ENCODE results near the gene RBPMS2. TPM values are rescaled to one million over a fixed set of nuclear protein-coding genes. Genes with fewer than 3 reads are reported as not detected.

RBPMS2 gene
- total RNA-seq, 4 donors from 2014 or later, result 0.22 to 5.4 (median 1.8) TPM

DNA sequence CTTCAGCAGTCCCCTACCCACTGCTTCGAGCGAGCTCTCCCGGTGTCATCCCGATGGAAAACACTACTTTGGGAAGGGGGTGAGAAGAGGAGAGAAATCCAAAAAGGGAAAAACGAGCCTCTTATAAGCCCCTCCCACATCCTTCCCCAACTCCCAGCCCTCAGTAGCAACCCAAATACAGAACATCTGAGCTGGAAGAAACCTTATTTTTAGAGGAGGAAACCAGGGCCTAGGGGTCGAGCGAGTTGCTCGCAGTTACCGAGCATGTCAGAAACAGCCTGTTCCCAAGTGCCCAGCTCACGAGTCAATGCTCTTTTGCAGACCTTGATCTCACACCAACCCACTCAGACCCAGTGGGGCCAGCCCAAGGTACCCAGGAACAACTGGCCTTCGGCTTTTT, 14.2 kb downstream of the RBPMS2 start:
- H3K27ac ChIP-seq, result peak overlapping the region in 1 of 4 donors; percentile 36
- TF ChIP-seq EP300 (IDR thresholded peaks at IDR 0.05) (no peak), POLR2A (IDR thresholded peaks at IDR 0.05) (no peak)
- TF ChIP-seq, protein P1, sequence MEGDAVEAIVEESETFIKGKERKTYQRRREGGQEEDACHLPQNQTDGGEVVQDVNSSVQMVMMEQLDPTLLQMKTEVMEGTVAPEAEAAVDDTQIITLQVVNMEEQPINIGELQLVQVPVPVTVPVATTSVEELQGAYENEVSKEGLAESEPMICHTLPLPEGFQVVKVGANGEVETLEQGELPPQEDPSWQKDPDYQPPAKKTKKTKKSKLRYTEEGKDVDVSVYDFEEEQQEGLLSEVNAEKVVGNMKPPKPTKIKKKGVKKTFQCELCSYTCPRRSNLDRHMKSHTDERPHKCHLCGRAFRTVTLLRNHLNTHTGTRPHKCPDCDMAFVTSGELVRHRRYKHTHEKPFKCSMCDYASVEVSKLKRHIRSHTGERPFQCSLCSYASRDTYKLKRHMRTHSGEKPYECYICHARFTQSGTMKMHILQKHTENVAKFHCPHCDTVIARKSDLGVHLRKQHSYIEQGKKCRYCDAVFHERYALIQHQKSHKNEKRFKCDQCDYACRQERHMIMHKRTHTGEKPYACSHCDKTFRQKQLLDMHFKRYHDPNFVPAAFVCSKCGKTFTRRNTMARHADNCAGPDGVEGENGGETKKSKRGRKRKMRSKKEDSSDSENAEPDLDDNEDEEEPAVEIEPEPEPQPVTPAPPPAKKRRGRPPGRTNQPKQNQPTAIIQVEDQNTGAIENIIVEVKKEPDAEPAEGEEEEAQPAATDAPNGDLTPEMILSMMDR (IDR thresholded peaks at IDR 0.05), result no peak
- no peak overlapping the region for H3K4me3 ChIP-seq
- no peaks in the 10 kb centered on the region for H3K27me3 ChIP-seq
- WGBS, 2 donors, result 60 to 62% methylated on average over 11 of the region's 11 CpGs
- H3K36me3 ChIP-seq, result no peaks in the 10 kb centered on the region
- no peaks in the 10 kb centered on the region for H3K4me1 ChIP-seq
- H3K9me3 ChIP-seq, result no peaks in the 10 kb centered on the region
- no peak for DNase-seq (ENCODE audit: low spot score in 2 of 2)

DNA sequence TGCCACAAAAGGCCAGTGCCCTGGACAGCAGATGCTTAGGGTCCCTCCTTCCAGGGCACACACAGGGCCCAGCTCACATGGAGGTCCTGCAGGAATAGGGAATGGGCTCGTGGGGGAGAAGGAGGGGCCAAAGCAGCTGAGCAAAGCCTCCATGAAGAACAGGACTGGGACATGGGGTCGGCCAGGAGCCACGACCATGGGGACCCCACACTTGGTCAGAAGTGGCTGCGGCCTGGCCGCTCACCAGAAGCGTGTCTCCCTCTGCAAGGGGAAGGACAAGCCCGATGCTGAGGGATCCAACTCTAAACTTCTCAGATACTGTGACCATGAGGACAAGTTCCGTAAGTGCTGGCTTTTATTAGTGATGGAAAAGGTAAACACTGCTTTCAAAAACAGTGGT, 15.3 kb downstream of the RBPMS2 start:
- no peak overlapping the region for H3K27ac ChIP-seq
- H3K4me1 ChIP-seq, result no peaks in the 10 kb centered on the region
- H3K27me3 ChIP-seq, result no peaks in the 10 kb centered on the region
- TF ChIP-seq, protein P1 (IDR thresholded peaks at IDR 0.05), result no peak
- TF ChIP-seq EP300 (IDR thresholded peaks at IDR 0.05) (no peak), POLR2A (IDR thresholded peaks at IDR 0.05) (no peak)
- H3K4me3 ChIP-seq, result no peak overlapping the region
- 83 to 90% methylated on average over 7 to 8 of the region's 8 CpGs for WGBS, 2 donors
- no peaks in the 10 kb centered on the region for H3K9me3 ChIP-seq
- no peak for DNase-seq (ENCODE audit: low spot score in 2 of 2)
- no peaks in the 10 kb centered on the region for H3K36me3 ChIP-seq

- Histone ChIP-seq H3K4me3 (no peak overlapping the region), H3K4me1 (no peaks in the 10 kb centered on the region), H3K27ac (peak overlapping the region in 1 of 4 donors; percentile 23), H3K27me3 (no peaks in the 10 kb centered on the region), H3K36me3 (no peaks in the 10 kb centered on the region), H3K9me3 (no peaks in the 10 kb centered on the region)
- DNase-seq (ENCODE audit: low spot score in 2 of 2), result no peak
- TF ChIP-seq EP300 (IDR thresholded peaks at IDR 0.05) (no peak), POLR2A (IDR thresholded peaks at IDR 0.05) (no peak)
- TF ChIP-seq, protein P1 (IDR thresholded peaks at IDR 0.05), result no peak
- WGBS, 2 donors, result 79 to 90% methylated on average over 8 to 9 of the region's 10 CpGs
Measured at GRCh38 chr15:64755427-64755940, 19.9 kb downstream of the RBPMS2 start.

DNA sequence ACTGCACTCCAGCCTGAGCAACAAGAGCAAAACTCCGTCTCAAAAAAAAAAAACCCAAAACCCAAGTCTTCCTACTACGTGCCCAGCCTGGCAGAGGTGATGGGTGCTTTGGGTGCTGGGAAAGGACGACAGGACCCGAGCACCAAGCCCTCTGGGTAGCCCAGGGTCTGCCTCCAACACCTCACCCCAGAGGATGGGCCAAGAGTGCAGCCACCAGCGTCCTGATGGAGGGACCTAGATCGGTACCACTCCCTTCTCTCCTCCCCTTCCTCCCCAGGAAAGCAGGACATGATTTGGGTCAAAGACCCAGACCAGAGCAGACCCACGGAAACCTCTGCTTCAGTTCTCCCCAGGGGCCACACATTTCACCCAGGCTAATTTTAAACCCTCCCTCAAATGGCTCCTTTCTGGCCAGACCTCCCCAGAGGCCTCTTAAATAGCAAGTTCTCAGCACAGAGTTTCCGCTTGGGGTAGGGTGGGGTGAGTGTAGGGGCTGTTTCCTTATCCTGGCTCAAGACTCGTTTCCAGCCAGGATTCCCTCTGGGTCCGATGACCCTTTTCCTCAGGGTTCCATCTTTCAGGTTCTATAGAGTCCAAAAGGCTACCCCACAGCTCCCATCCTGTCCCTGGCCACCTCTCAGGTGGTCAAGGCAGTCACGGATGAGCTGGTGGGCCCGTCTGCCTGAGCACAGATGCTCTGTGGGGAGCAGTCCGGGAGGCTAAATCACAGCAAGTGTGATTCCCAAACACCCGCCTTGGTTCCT, 20.5 kb downstream of the RBPMS2 start:
- Histone ChIP-seq H3K4me3 (no peak overlapping the region), H3K27ac (peak overlapping the region in 1 of 4 donors; percentile 23), H3K9me3 (no peaks in the 10 kb centered on the region), H3K27me3 (no peaks in the 10 kb centered on the region), H3K4me1 (no peaks in the 10 kb centered on the region), H3K36me3 (no peaks in the 10 kb centered on the region)
- WGBS, 2 donors, result 76 to 78% methylated on average over 13 to 14 of the region's 14 CpGs
- TF ChIP-seq POLR2A (IDR thresholded peaks at IDR 0.05) (no peak), EP300 (IDR thresholded peaks at IDR 0.05) (no peak)
- TF ChIP-seq, protein P1 (IDR thresholded peaks at IDR 0.05), result no peak
- DNase-seq (ENCODE audit: low spot score in 2 of 2), result no peak

DNA sequence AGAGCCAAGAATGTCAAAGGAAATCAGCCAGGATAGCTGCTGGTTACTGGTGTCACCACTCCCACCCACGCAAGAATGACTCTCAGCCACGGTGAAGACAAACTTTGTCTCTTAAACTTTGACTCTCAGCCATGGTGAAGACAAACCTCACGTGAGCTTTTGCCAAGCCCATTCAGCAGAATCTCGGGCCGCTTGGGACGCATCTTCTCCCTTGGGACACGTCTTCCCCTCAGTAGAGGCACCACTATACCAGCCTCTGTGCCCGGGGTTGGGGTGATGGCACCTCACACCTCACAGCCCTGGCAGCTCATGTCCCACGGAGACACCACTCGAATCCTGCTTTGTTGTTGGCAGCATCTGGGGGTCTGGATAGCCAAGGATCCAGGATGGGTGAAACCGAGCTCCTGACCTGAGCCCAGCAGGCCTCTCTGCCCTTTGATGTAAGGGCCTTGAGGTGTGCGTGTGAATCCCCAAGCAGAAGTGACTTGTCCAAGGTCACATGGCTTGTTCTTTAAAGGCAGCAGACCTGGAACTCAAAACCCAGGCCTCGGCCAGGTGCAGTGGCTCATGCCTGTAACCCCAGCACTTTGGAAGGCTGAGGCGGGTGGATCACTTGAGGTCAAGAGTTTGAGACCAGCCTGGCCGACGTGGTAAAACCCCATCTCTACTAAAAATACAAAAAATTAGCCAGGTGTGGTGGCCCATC, 21.8 kb downstream of the RBPMS2 start:
- H3K4me1 ChIP-seq, result no peaks in the 10 kb centered on the region
- no peak overlapping the region for H3K27ac ChIP-seq
- no peaks in the 10 kb centered on the region for H3K36me3 ChIP-seq
- DNase-seq (ENCODE audit: low spot score in 2 of 2), result no peak
- no peaks in the 10 kb centered on the region for H3K27me3 ChIP-seq
- WGBS, 2 donors, result 80 to 81% methylated on average over 16 of the region's 16 CpGs
- TF ChIP-seq EP300 (IDR thresholded peaks at IDR 0.05), result no peak
- TF ChIP-seq, protein P1 (IDR thresholded peaks at IDR 0.05), result no peak
- TF ChIP-seq POLR2A (IDR thresholded peaks at IDR 0.05), result no peak
- H3K4me3 ChIP-seq, result no peak overlapping the region
- no peaks in the 10 kb centered on the region for H3K9me3 ChIP-seq
